Uterus (tissue), 4 donors: ENCODE results near the gene AUTS2. TPM values are rescaled to one million over a fixed set of nuclear protein-coding genes. Genes with fewer than 3 reads are reported as not detected.

Source experiments
- DNase-seq, 2 donors: peaks; one replicate each; pipeline ENCODE4 v3.0.0-alpha.2; 2019 to 2020
- H3K27ac ChIP-seq, 2 donors: fragments of 200-600 bp; sonication (generic); 1 replicate in 1 of 2; 2 replicates in 1 of 2; pipeline ENCODE4 v1.5.1; 2016 to 2018
- H3K27me3 ChIP-seq, 2 donors: fragments of 200-600 bp; sonication (generic); one replicate each; pipeline ENCODE4 v1.5.1; 2018 to 2019; ENCODE audit warnings: control low read depth in 1 of 2
- H3K36me3 ChIP-seq, 2 donors: fragments of 200-600 bp; sonication (generic); one replicate each; pipeline ENCODE4 v1.5.1; 2019; ENCODE audit warnings: control low read depth in 1 of 2
- H3K4me1 ChIP-seq, 2 donors: fragments of 200-600 bp; sonication (generic); one replicate each; pipeline ENCODE4 v1.5.1; 2018 to 2019; ENCODE audit warnings: control low read depth in 1 of 2
- H3K4me3 ChIP-seq, 2 donors: fragments of 200-600 bp; sonication (generic); 1 replicate in 1 of 2; 2 replicates in 1 of 2; pipeline ENCODE4 v1.5.1; 2018 to 2019; ENCODE audit warnings: mild to moderate bottlenecking in 1 of 2
- H3K9me3 ChIP-seq, 2 donors: fragments of 200-600 bp; sonication (generic); one replicate each; pipeline ENCODE4 v1.5.1; 2019; ENCODE audit warnings: control low read depth in 1 of 2
- CTCF ChIP-seq, 4 experiments: fragments of 200-600 bp in 2 of 4; fragments of 450-650 bp in 2 of 4; sonication (generic) in 2 of 4; IDR thresholded peaks; one replicate each; pipeline ENCODE4 v1.5.1; 2016 to 2019; ENCODE audit warnings: antibody characterized with exemption in 4 of 4, mild to moderate bottlenecking in 2 of 4, moderate library complexity in 1 of 4
- POLR2A ChIP-seq, 2 donors: fragments of 450-650 bp; IDR thresholded peaks; one replicate each; pipeline ENCODE4 v1.6.1; 2016; ENCODE audit warnings: antibody characterized with exemption in 2 of 2, mild to moderate bottlenecking in 1 of 2, moderate library complexity in 1 of 2
- intact Hi-C: fragments of 100-400 bp; cut with DNase I; formaldehyde crosslinking; loops from one replicate; pipeline ENCODE4 v1.15.1; 2023; ENCODE audit warnings: low total_unique reads
- total RNA-seq, 4 donors: library from RNA; depleted of rRNA in 3 of 4; stranded (reverse); fragments of >200 nt in 3 of 4; gene quantifications; one replicate each; pipeline versions ENCODE4 v1.1.0 to v1.2.4, GENCODE V29; 2014 to 2023
- donor health status: DM: yes; HTN: yes; CAD: no.

The AUTS2 gene
- total RNA-seq, 4 donors from 2014 or later, result 10.5 to 58.2 (median 30.0) TPM

DNA sequence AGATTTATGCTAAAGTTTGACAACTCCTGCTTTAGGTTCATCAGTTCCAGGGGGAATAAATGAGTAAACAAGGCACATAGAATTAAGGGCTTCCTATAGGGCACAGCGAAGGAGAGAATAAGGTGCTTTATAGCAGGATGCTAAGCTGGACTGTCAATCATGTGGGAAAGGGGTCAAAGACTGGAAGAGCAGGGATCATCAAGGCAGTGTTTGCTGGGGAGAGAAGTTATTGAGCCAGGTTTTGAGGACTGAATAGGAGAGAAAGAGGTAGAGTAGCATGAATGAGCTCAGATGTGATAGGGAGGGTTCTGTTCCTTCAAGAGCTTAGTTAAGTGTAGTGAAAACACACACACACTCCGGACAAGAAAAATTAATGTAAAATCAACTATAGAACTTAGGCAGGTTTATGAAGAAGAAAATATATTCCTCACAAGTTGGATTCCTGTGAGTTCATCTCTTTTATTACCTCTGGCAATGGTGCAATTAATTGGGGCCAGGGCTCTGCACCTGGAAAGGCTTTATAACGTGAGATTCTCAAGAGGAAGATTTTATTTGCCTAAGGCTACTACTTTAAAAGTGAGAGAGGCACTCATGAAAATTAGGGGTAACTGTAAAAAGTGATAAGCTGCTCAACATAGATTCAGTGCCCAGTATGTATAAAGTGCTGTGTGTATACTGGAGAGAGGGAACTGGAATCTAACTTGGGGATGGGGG lies 222.4 kb downstream of the AUTS2 start:
- Histone ChIP-seq H3K4me3 (no peak overlapping the region), H3K4me1 (peaks cover 0 to 12% of the 10 kb centered on the region in 2 donors), H3K36me3 (no peaks in the 10 kb centered on the region), H3K27me3 (no peaks in the 10 kb centered on the region), H3K9me3 (no peaks in the 10 kb centered on the region), H3K27ac (no peak overlapping the region)
- no peak for DNase-seq
- TF ChIP-seq POLR2A (IDR thresholded peaks at IDR 0.05) (no peak), CTCF (IDR thresholded peaks at IDR 0.05) (no peak)
- intact Hi-C loops, result no loop called here

DNA sequence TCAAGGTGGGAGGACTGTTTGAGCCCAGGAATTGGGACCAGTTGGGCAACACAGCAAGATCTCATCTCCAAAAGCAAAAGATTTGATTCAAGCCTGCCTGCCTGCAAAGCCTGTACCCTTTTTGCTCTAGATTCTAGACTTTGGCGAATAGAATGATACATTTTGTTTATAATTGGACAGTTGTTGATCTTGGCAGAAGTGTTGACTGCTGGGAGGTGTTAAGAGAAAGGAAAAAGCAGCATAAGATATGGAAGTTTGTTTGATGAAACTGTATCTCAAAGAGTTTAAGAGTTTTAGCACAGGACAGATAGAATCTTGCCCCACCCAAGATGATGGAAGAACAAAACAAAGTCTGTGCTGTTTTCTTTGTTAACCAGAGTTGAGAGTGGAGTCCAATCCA lies 224.1 kb downstream of the AUTS2 start:
- intact Hi-C loops, result no loop called here
- H3K27ac ChIP-seq, result no peak overlapping the region
- no peak for DNase-seq
- H3K4me3 ChIP-seq, result no peak overlapping the region
- H3K4me1 ChIP-seq, result peaks cover 0 to 8% of the 10 kb centered on the region in 2 donors
- no peaks in the 10 kb centered on the region for H3K9me3 ChIP-seq
- H3K27me3 ChIP-seq, result no peaks in the 10 kb centered on the region
- TF ChIP-seq CTCF (IDR thresholded peaks at IDR 0.05) (no peak), POLR2A (IDR thresholded peaks at IDR 0.05) (no peak)
- H3K36me3 ChIP-seq, result no peaks in the 10 kb centered on the region

DNA sequence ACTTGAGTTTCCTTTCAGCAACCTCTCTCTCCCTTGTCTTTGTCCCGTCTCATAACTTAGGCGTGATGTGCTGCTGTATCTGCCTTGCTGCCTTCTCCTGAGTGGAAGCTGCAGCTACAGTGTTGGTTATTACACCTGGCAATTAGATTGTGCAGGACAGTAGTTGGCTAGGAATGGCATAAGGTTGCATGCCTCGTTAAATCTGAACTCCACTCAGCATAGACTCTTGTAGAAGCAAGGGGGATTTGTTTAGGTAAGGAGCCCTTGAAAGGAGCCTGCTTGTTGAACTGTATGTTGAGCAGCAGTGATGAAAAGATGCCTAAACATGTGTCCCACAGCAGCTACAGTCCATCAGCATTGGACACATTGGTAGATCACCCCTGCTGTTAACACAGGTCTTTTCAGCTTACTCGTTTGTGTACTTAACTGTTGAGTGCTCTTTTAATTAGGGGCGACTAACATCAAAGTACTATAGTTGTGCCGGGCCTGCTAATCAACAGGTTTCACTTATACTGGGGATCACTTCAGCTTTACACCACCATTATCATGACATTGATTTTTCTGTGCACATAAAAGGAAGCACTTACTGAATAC lies 225.0 kb downstream of the AUTS2 start:
- H3K9me3 ChIP-seq, result no peaks in the 10 kb centered on the region
- H3K27me3 ChIP-seq, result no peaks in the 10 kb centered on the region
- H3K36me3 ChIP-seq, result no peaks in the 10 kb centered on the region
- DNase-seq, result no peak
- H3K4me1 ChIP-seq, result peaks cover 0 to 5% of the 10 kb centered on the region in 2 donors
- H3K4me3 ChIP-seq, result no peak overlapping the region
- intact Hi-C loops, result no loop called here
- H3K27ac ChIP-seq, result no peak overlapping the region
- TF ChIP-seq CTCF (IDR thresholded peaks at IDR 0.05), result no peak
- no peak for TF ChIP-seq POLR2A (IDR thresholded peaks at IDR 0.05)

GRCh38 chr7:69825113-69825972 lies 227.1 kb downstream of the AUTS2 start:
- Histone ChIP-seq H3K27me3 (no peaks in the 10 kb centered on the region), H3K27ac (no peak overlapping the region), H3K36me3 (no peaks in the 10 kb centered on the region), H3K4me3 (no peak overlapping the region), H3K4me1 (peaks cover 0 to 5% of the 10 kb centered on the region in 2 donors), H3K9me3 (no peaks in the 10 kb centered on the region)
- no peak for DNase-seq
- intact Hi-C loops, result no loop called here
- TF ChIP-seq POLR2A (IDR thresholded peaks at IDR 0.05) (no peak), CTCF (IDR thresholded peaks at IDR 0.05) (no peak)

GRCh38 chr7:69826283-69826682 lies 228.0 kb downstream of the AUTS2 start:
- no peaks in the 10 kb centered on the region for H3K36me3 ChIP-seq
- intact Hi-C loops, result no loop called here
- peaks cover 0 to 5% of the 10 kb centered on the region in 2 donors for H3K4me1 ChIP-seq
- no peaks in the 10 kb centered on the region for H3K9me3 ChIP-seq
- no peak overlapping the region for H3K4me3 ChIP-seq
- no peak for DNase-seq
- no peak for TF ChIP-seq CTCF (IDR thresholded peaks at IDR 0.05)
- H3K27ac ChIP-seq, result no peak overlapping the region
- H3K27me3 ChIP-seq, result no peaks in the 10 kb centered on the region
